ENCODE data around the gene ENPP6.

Gene ENPP6

DNA sequence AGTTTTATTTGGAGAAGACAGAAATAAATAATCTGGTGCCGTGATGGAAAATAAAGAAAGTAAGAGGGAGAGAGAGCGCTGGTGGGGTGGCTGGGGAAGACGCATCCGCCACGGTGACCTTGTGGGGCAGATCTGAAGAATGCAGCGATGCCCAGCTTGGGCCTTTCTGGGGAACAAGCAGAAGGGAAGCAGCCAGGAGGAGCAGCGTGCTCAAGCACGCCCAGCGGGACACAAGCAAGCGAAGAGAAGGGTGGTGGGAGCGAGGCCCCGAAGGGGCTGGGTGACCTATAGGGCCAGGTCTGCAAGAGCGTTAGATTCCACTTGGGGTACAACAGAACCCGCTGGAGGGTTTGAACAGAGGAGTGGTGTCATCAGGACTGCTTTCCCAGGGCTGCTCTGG lies 12.4 kb downstream of the ENPP6 start:
- H3K27ac ChIP-seq (ENCODE audit: low read length), result no peak overlapping the region

DNA sequence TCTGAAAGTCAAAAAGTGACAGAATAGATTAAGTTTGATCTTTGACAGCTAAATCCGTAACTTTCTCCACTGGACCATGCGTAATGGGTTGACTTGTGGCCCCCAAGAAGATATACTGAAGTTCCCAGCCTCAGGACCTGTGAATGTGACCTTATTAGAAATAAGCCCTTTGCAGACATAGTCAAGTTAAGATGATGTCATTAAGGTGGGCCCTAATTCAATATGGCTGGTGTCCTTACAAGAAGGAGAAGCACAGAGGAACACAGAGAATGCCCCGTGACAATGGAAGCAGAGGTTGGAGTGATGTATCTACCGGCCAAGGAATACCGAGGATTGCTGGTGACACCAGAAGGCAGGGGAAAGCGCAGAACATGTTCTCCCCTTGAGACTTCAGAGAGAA lies 14.4 kb downstream of the ENPP6 start:
- H3K27ac ChIP-seq (ENCODE audit: low read length), result no peak overlapping the region
- WGBS (ENCODE audit: insufficient coverage, insufficient read length), result no CpG with 5 or more reads among the region's 6 CpGs
- peaks cover 2% of the 10 kb centered on the region; the same call in 1 of the 2 replicates for H3K4me1 ChIP-seq (ENCODE audit: control insufficient read depth, insufficient read depth, low read length)
- no peak for DNase-seq (ENCODE audit: low read depth, low spot score)
- H3K36me3 ChIP-seq (ENCODE audit: control insufficient read depth, insufficient read depth, low read length), result no peaks in the 10 kb centered on the region
- H3K27me3 ChIP-seq (ENCODE audit: control insufficient read depth, insufficient read depth, low read length), result no peaks in the 10 kb centered on the region
- no peak overlapping the region for H3K4me3 ChIP-seq (ENCODE audit: low read length)
- no peaks in the 10 kb centered on the region for H3K9me3 ChIP-seq (ENCODE audit: control insufficient read depth, insufficient read depth, low read length)

More for the DNA sequence above, 12.4 kb downstream of the ENPP6 start:
- Histone ChIP-seq H3K4me1 (ENCODE audit: control insufficient read depth, insufficient read depth, low read length) (peaks cover 2% of the 10 kb centered on the region; the same call in 1 of the 2 replicates), H3K27me3 (ENCODE audit: control insufficient read depth, insufficient read depth, low read length) (no peaks in the 10 kb centered on the region), H3K9me3 (ENCODE audit: control insufficient read depth, insufficient read depth, low read length) (no peaks in the 10 kb centered on the region), H3K36me3 (ENCODE audit: control insufficient read depth, insufficient read depth, low read length) (no peaks in the 10 kb centered on the region), H3K4me3 (ENCODE audit: low read length) (no peak overlapping the region)
- no peak for DNase-seq (ENCODE audit: low read depth, low spot score)
- no CpG with 5 or more reads among the region's 14 CpGs for WGBS (ENCODE audit: insufficient coverage, insufficient read length)

DNA sequence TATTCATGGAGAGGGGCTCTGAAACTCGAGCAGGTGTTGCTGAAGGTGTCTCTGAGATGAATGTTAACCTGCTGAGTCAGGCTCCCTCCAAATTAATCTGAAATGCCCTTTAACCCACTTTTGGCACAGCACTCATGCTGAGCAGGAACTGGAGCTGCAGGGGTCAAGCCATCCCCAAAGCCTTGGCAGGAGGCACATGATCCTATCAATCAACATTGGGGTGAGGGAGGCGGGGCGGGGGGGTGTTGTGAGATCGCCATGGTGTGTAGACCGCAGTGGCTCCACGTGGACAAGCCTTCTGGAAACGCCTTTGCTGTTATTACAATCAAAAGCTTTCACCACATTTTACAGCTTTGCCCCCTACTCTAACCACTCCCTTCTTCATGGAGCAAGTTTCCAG lies 16.5 kb downstream of the ENPP6 start:
- Histone ChIP-seq H3K4me1 (ENCODE audit: control insufficient read depth, insufficient read depth, low read length) (no peaks in the 10 kb centered on the region), H3K27ac (ENCODE audit: low read length) (no peak overlapping the region), H3K36me3 (ENCODE audit: control insufficient read depth, insufficient read depth, low read length) (no peaks in the 10 kb centered on the region), H3K9me3 (ENCODE audit: control insufficient read depth, insufficient read depth, low read length) (no peaks in the 10 kb centered on the region), H3K4me3 (ENCODE audit: low read length) (no peak overlapping the region), H3K27me3 (ENCODE audit: control insufficient read depth, insufficient read depth, low read length) (no peaks in the 10 kb centered on the region)
- no CpG with 5 or more reads among the region's 7 CpGs for WGBS (ENCODE audit: insufficient coverage, insufficient read length)
- no peak for DNase-seq (ENCODE audit: low read depth, low spot score)

DNA sequence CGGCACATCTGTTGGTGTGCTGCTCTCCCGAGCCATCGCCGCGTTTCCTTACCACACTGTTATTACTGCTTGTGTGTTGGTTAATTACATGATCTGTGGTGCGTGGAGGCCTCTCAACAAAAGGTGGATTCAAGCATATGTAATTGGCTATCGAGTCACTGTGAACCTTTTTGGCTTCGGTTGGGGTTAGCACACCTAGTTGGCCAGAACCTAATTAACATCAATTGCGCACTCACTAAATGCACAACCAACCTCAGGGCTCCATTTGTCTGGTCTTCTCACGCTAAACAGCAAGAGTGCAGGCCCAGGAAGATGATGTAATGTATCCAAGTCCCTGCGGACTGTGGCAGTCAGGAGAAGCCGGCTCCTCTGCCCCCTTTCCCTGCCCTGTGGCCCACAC lies 17.4 kb downstream of the ENPP6 start:
- H3K27ac ChIP-seq (ENCODE audit: low read length), result no peak overlapping the region
- no peaks in the 10 kb centered on the region for H3K4me1 ChIP-seq (ENCODE audit: control insufficient read depth, insufficient read depth, low read length)
- no peak overlapping the region for H3K4me3 ChIP-seq (ENCODE audit: low read length)
- H3K27me3 ChIP-seq (ENCODE audit: control insufficient read depth, insufficient read depth, low read length), result no peaks in the 10 kb centered on the region
- no peaks in the 10 kb centered on the region for H3K9me3 ChIP-seq (ENCODE audit: control insufficient read depth, insufficient read depth, low read length)
- no peak for DNase-seq (ENCODE audit: low read depth, low spot score)
- WGBS (ENCODE audit: insufficient coverage, insufficient read length), result no CpG with 5 or more reads among the region's 12 CpGs
- no peaks in the 10 kb centered on the region for H3K36me3 ChIP-seq (ENCODE audit: control insufficient read depth, insufficient read depth, low read length)

DNA sequence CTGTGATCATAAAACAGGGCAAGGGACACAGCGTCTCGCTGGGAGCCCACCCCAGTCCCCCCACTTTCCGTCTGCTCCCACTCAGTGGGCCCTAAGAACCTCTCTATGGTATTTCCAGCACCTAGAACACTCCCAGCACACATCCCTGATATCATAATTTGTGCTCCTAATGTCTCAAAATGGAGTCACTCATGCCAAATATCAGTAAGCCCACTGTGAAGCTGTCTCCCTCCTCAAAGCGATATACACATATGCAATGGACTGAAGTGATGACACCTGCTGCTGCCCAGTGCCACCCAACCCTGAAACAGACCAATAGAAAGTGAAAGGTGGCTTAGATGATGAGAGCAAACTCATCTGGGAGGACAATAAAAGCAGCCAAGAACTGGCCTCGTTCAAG lies 17.9 kb downstream of the ENPP6 start:
- WGBS (ENCODE audit: insufficient coverage, insufficient read length), result no CpG with 5 or more reads among the region's 5 CpGs
- no peaks in the 10 kb centered on the region for H3K4me1 ChIP-seq (ENCODE audit: control insufficient read depth, insufficient read depth, low read length)

DNA sequence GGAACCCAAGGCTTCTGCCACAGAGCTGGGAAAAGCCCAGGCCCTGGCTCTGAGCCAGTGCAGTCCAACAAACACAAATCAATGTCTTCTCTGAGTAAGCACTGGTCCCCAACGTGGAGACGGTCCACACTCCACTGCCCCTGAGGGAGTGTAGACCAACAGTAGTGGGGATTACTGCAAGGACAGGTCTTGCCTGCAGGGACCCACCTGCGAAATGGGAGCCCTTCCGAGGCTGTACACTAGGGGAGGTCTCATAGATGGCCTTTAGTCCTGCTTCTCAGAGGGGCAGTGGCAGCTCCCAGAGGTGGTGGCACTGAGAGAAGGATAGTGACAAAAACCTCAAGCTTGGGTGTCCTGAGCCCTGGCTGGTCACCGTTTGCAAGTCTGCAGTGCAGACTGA lies 19.5 kb downstream of the ENPP6 start:
- DNase-seq (ENCODE audit: low read depth, low spot score), result no peak
- Histone ChIP-seq H3K9me3 (ENCODE audit: control insufficient read depth, insufficient read depth, low read length) (no peaks in the 10 kb centered on the region), H3K27ac (ENCODE audit: low read length) (no peak overlapping the region), H3K4me3 (ENCODE audit: low read length) (no peak overlapping the region), H3K4me1 (ENCODE audit: control insufficient read depth, insufficient read depth, low read length) (peaks cover 3% of the 10 kb centered on the region; the same call in 1 of the 2 replicates), H3K36me3 (ENCODE audit: control insufficient read depth, insufficient read depth, low read length) (no peaks in the 10 kb centered on the region), H3K27me3 (ENCODE audit: control insufficient read depth, insufficient read depth, low read length) (no peaks in the 10 kb centered on the region)
- no CpG with 5 or more reads among the region's 5 CpGs for WGBS (ENCODE audit: insufficient coverage, insufficient read length)

More for the DNA sequence above, 17.9 kb downstream of the ENPP6 start:
- Histone ChIP-seq H3K27ac (ENCODE audit: low read length) (no peak overlapping the region), H3K4me3 (ENCODE audit: low read length) (no peak overlapping the region), H3K9me3 (ENCODE audit: control insufficient read depth, insufficient read depth, low read length) (no peaks in the 10 kb centered on the region), H3K36me3 (ENCODE audit: control insufficient read depth, insufficient read depth, low read length) (no peaks in the 10 kb centered on the region), H3K27me3 (ENCODE audit: control insufficient read depth, insufficient read depth, low read length) (no peaks in the 10 kb centered on the region)
- no peak for DNase-seq (ENCODE audit: low read depth, low spot score)

DNA sequence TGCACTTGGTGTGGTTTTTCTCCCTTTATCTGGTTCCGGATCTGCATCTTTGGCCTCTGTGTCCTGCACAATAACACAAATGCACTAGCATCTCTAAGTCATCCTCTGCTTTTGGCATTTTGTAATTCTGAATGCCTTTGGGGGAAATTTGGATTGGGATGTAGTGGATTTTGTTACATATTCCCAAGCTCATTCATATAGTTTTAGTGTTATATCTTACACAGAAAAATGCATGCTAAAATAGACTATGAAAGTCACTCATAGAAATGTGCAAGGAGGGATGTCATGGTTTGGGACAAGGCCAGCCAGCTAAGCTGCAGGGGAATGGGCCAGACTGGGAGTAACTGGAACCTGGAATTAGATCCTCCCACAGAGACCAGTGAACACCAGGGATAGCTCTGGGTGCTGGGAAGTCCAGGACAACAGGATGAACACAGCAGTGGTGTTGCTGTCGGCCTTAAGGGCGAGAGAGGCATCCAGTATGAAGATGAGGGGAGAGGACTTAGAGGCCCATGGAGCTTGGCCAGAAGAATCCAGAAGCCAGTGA lies 20.1 kb downstream of the ENPP6 start:
- Histone ChIP-seq H3K27ac (ENCODE audit: low read length) (no peak overlapping the region), H3K36me3 (ENCODE audit: control insufficient read depth, insufficient read depth, low read length) (no peaks in the 10 kb centered on the region), H3K9me3 (ENCODE audit: control insufficient read depth, insufficient read depth, low read length) (no peaks in the 10 kb centered on the region; the same call in 1 of the 2 replicates), H3K4me3 (ENCODE audit: low read length) (no peak overlapping the region), H3K4me1 (ENCODE audit: control insufficient read depth, insufficient read depth, low read length) (peaks cover 3% of the 10 kb centered on the region; the same call in 1 of the 2 replicates), H3K27me3 (ENCODE audit: control insufficient read depth, insufficient read depth, low read length) (no peaks in the 10 kb centered on the region)
- no CpG with 5 or more reads among the region's 3 CpGs for WGBS (ENCODE audit: insufficient coverage, insufficient read length)
- no peak for DNase-seq (ENCODE audit: low read depth, low spot score)

DNA sequence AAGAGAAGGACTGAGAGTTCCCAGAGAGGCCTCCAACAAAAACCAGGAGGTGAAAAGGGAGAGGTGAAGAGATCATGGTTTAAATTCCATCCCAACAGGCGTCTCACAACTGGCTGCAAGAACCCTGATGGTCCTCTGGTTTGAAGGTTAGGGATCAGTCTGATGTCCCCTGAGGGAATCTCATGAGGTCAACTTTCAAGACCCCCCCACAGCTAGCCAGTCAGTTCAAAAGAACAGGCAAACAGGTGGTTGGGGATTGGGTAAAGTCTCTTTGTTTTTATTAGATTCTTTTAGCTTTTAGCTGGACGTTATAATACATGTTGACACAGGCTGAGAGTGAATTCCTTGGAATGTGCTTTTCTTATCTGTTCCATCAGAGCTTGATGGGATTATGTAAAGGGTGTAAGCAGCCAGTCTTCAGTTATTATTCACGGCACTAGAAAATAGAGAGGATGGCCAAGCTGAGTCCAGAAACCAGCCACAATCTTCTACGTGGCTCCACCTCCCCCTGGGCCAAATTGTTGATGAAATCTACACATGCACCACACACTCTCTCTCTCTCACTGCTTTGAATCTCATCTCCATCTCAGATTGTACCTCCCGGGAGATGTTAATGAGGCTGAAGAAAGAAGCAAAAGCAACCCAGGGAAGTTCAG lies 20.8 kb downstream of the ENPP6 start:
- Histone ChIP-seq H3K4me1 (ENCODE audit: control insufficient read depth, insufficient read depth, low read length) (peaks cover 3% of the 10 kb centered on the region; the same call in 1 of the 2 replicates), H3K9me3 (ENCODE audit: control insufficient read depth, insufficient read depth, low read length) (no peaks in the 10 kb centered on the region; the same call in 1 of the 2 replicates), H3K27ac (ENCODE audit: low read length) (no peak overlapping the region), H3K36me3 (ENCODE audit: control insufficient read depth, insufficient read depth, low read length) (no peaks in the 10 kb centered on the region), H3K27me3 (ENCODE audit: control insufficient read depth, insufficient read depth, low read length) (no peaks in the 10 kb centered on the region), H3K4me3 (ENCODE audit: low read length) (no peak overlapping the region)
- DNase-seq (ENCODE audit: low read depth, low spot score), result no peak
- WGBS (ENCODE audit: insufficient coverage, insufficient read length), result no CpG with 5 or more reads among the region's 5 CpGs

DNA sequence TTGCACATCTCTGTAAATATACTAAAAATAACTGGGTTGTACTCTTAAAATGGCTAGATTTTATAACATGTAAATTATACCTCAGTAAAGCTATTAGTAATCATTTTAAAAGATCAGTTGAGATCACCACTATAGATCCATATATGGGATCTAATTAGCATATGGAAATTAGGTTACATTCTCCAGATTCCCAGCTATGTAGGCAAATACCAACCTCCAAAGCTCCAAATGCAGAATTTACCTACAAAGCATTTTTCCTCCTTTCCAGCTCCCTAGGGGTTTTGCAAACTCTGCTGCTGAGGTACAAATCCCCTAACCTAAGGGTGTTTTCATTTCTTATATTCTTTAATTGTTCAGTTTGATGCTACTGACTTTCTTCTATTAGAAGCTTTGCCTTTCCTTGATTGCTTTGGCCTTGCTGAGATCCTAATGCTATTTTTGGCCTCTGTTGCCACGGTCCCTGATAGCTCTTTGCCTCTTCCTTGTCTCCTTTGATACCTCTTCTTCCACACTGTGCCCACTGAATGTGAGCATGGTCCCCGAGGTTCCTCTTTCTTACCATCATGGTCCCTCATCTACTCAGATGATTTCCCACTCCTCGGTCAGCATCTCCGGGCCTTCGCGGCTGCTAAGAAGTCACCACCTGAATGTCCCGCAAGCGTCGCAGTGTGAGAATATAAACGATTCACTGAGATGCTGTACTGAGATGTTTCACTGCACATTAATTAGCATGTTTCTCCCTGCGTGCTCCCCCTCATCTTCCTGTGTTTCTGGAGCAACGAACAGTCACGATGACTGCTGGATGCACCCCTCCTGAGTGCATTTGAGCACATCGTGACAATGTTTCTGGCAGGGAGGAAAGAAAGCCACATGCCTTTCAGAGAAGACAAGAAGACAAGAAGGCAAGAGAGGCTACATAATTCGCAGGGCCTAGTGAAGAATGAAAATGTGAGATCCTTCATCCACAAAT lies 23.8 kb downstream of the ENPP6 start:
- H3K36me3 ChIP-seq (ENCODE audit: control insufficient read depth, insufficient read depth, low read length), result no peaks in the 10 kb centered on the region
- no peak for DNase-seq (ENCODE audit: low read depth, low spot score)
- peaks cover 3% of the 10 kb centered on the region; the same call in 1 of the 2 replicates for H3K4me1 ChIP-seq (ENCODE audit: control insufficient read depth, insufficient read depth, low read length)
- H3K27me3 ChIP-seq (ENCODE audit: control insufficient read depth, insufficient read depth, low read length), result no peaks in the 10 kb centered on the region
- no CpG with 5 or more reads among the region's 15 CpGs for WGBS (ENCODE audit: insufficient coverage, insufficient read length)
- no peak overlapping the region for H3K27ac ChIP-seq (ENCODE audit: low read length)
- no peaks in the 10 kb centered on the region; the same call in 1 of the 2 replicates for H3K9me3 ChIP-seq (ENCODE audit: control insufficient read depth, insufficient read depth, low read length)
- no peak overlapping the region for H3K4me3 ChIP-seq (ENCODE audit: low read length)

DNA sequence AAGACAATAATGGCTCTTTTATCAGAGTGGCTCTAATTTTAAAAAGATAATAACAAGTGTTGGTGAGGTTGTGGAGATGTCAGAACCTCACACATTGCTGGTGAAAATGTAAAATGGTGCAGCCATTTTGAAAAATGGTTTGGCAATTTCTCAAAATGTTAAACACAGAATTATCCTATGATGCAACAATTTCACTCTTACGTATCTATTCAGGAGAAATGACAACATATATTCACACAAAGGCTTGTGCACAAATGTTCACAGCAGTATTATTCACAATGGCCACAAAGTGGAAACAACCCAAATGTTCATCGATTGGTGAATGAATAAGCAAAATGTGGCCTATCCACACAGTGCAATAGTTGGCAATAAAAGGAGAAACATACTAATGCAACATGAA lies 24.7 kb downstream of the ENPP6 start:
- H3K4me3 ChIP-seq (ENCODE audit: low read length), result no peak overlapping the region
- no peaks in the 10 kb centered on the region for H3K36me3 ChIP-seq (ENCODE audit: control insufficient read depth, insufficient read depth, low read length)
- peaks cover 3% of the 10 kb centered on the region; the same call in 1 of the 2 replicates for H3K4me1 ChIP-seq (ENCODE audit: control insufficient read depth, insufficient read depth, low read length)
- H3K27me3 ChIP-seq (ENCODE audit: control insufficient read depth, insufficient read depth, low read length), result no peaks in the 10 kb centered on the region
- no CpG with 5 or more reads among the region's 2 CpGs for WGBS (ENCODE audit: insufficient coverage, insufficient read length)
- no peak for DNase-seq (ENCODE audit: low read depth, low spot score)
- no peak overlapping the region for H3K27ac ChIP-seq (ENCODE audit: low read length)
- no peaks in the 10 kb centered on the region; the same call in 1 of the 2 replicates for H3K9me3 ChIP-seq (ENCODE audit: control insufficient read depth, insufficient read depth, low read length)

All from iPS DF 6.9 (cell line).